Mucosa of descending colon (tissue), 3 donors: Measurements from ENCODE around the gene POU2F1. TPM values are rescaled to one million over a fixed set of nuclear protein-coding genes. Genes with fewer than 3 reads are reported as not detected.

ENCODE experiments used
- ATAC-seq: fragments of 200-7000 bp; cut with Tn5 transposase; one replicate; pipeline ENCODE4 v1.9.1; 2020; ENCODE audit warnings: mild to moderate bottlenecking, moderate library complexity
- DNase-seq, 3 donors: peaks; one replicate each; pipeline ENCODE4 v3.0.0-alpha.2; 2020
- H3K36me3 ChIP-seq: fragments of 200-600 bp; one replicate; pipeline ENCODE4 v1.8.0; 2021; ENCODE audit warnings: low read depth, mild to moderate bottlenecking
- H3K4me1 ChIP-seq: fragments of 200-600 bp; one replicate; pipeline ENCODE4 v1.8.0; 2021; ENCODE audit warnings: low read depth, mild to moderate bottlenecking
- H3K4me3 ChIP-seq: fragments of 200-600 bp; one replicate; pipeline ENCODE4 v1.8.0; 2021; ENCODE audit warnings: mild to moderate bottlenecking
- H3K9me3 ChIP-seq: fragments of 200-600 bp; one replicate; pipeline ENCODE4 v1.8.0; 2021; ENCODE audit warnings: mild to moderate bottlenecking
- intact Hi-C, 2 donors: fragments of 100-400 bp; cut with DNase I in 1 of 2; cut with micrococcal nuclease in 1 of 2; formaldehyde crosslinking; loops; one replicate each; pipeline versions ENCODE4 v1.11.0 to v1.11.1; 2022; cut with DNase I, micrococcal nuclease
- long read RNA-seq, 2 donors: library from polyadenylated mRNA; unstranded; transcript quantifications; one replicate each; pipeline ENCODE4 v2.0.0, GENCODE V29; 2019 to 2021
- total RNA-seq, 3 donors: library from RNA; stranded (reverse); fragmentation: NEBNext Ultra II Directional in 2 of 3; extraction: Animal tissue kit (Norgen Biotek cat#: 25700) in 2 of 3; gene quantifications; one replicate each; pipeline versions ENCODE4 v1.2.1 to v1.2.4, GENCODE V29; 2021 to 2023
- TF ChIP-seq, protein P1 (sequence below): fragments of 200-600 bp; IDR thresholded peaks from one replicate; pipeline ENCODE4 v1.8.0; 2022; ENCODE audit warnings: antibody characterized with exemption, mild to moderate bottlenecking
- donor health status: DM: no; HTN: no; CAD: no; lungs with moderate emphysema.
- donor health status: DM: no; HTN: no; CAD: no.
- donor health status: DM: no; HTN: yes; CAD: no.

Gene POU2F1
- 10 to 100 TPM; 16.9 to 18.5 (median 18.0) TPM for total RNA-seq
- long read RNA-seq, donor 1, full-length matches to known transcripts, result 2 of 7 reads
- long read RNA-seq, donor 1, partial matches to known transcripts, result 1 of 7 reads
- long read RNA-seq, donor 1, other reads (novel, unspliced or antisense), result 4 of 7 reads
- long read RNA-seq, donor 2, partial matches to known transcripts, result 5 of 5 reads
- long read RNA-seq, donor 2, other reads (novel, unspliced or antisense), result 0 of 5 reads

DNA sequence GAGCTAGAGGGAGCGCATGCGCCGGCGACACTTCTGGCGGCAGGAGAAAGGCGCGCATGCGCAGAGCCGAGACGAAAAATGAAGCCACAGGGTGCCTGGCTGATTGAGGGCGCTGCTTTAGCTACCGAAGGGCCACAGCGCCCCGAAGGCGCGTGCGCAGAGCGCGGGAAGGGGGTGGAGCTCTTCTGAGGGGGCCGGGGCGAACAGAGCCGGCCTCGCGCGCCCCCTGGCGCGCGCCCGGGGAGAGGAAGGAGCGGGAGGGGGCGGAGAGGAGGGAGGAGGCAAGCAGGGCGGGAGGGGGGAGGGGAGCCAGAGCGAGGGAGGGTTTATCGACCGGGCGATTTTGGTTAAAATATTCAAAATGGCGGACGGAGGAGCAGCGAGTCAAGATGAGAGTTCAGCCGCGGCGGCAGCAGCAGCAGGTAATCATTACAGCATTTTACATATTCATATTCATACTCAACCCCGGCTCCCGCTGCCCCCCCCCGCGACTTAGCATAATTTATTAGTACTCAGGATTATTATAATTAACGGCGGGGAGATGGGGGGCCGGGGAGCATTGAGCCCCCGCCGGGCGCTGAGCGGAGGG, at the start of gene POU2F1:
TSS of gene POU2F1 (plus strand) at position 350 of the 589 bp plus-strand sequence. CDS start at position 362, 12 bp downstream.
- ATAC-seq, result peak; percentile 88
- peaks cover 18% of the 10 kb centered on the region for H3K4me1 ChIP-seq
- no peaks in the 10 kb centered on the region for H3K9me3 ChIP-seq
- TF ChIP-seq, protein P1, sequence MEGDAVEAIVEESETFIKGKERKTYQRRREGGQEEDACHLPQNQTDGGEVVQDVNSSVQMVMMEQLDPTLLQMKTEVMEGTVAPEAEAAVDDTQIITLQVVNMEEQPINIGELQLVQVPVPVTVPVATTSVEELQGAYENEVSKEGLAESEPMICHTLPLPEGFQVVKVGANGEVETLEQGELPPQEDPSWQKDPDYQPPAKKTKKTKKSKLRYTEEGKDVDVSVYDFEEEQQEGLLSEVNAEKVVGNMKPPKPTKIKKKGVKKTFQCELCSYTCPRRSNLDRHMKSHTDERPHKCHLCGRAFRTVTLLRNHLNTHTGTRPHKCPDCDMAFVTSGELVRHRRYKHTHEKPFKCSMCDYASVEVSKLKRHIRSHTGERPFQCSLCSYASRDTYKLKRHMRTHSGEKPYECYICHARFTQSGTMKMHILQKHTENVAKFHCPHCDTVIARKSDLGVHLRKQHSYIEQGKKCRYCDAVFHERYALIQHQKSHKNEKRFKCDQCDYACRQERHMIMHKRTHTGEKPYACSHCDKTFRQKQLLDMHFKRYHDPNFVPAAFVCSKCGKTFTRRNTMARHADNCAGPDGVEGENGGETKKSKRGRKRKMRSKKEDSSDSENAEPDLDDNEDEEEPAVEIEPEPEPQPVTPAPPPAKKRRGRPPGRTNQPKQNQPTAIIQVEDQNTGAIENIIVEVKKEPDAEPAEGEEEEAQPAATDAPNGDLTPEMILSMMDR, result peak; percentile 71
- peak within 1 kb of the TSS; percentile 67 for H3K4me3 ChIP-seq
- intact Hi-C loops, result no loop called here
- DNase-seq, result peak; percentile 99 to 100 (median 99)
- no peaks in the 10 kb centered on the region for H3K36me3 ChIP-seq

DNA sequence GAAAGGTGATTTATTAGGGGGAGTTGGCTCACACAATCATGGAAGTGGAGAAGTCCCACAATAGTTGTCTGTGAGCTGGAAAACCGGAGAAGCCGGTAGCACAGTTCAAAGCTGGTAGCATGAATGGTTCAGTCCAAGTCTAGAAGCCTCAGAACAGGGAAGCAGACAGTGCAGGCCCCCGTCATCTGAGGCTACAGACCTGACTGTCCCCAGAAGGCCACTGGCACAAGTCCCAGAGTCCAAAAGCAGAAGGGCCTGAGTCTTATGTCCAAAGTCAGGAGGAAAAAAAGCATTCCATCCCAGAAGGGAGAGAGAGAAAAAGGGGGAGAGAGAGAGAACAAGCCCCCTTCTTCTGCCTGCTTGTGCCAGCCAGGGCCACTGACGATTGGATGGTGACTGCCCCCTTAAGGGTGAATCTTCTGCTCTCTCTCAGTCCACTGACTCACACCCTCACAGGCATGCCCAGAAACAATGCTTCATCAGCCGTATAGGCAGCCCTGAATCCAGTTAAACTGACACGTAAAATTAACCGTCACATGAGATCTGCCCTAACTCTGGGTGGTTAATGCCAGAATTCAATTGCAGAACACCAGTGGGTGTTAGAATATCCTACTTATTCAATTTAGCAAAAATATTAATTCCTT, 49.3 kb upstream of the POU2F1 start:
- ATAC-seq, result no peak
- H3K4me1 ChIP-seq, result peaks cover 7% of the 10 kb centered on the region
- H3K4me3 ChIP-seq, result no peak overlapping the region
- no peaks in the 10 kb centered on the region for H3K36me3 ChIP-seq
- intact Hi-C loops, result no loop called here
- H3K9me3 ChIP-seq, result no peaks in the 10 kb centered on the region
- TF ChIP-seq, protein P1, result no peak
- no peak for DNase-seq

DNA sequence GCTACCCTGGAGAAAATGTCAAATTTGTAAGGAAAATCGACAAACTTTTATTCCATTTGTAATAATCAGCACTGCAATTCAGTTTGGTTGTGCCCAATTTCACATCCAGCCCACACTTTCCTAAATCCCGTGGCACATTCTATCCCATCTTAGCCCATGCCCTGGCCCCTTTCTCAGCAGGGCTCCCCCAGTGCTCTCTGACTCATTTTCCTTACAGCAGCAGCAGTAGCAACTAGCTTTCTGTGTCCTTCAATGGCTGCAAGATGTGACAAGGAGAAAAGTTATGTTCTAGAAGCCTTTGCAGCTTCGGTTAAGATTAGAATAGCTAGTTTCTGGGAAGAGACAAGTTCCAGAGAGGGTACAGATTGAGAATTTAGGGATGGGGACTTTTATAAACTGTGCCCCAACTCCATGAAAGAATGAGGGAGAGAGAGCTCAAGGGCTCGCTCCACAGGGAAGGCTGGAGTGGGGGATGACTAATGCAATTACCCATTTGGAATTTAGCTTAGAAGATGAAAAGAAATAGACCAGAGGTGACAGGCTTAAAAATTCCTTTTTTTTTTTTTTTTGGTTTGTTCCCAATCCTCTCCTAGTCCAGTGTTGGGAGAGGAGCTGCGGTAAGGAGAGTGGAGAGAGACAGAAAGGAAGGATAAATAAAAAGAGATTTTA, 47.0 kb upstream of the POU2F1 start:
- intact Hi-C loops, result no loop called here
- Histone ChIP-seq H3K9me3 (no peaks in the 10 kb centered on the region), H3K4me1 (peaks cover 3% of the 10 kb centered on the region), H3K36me3 (no peaks in the 10 kb centered on the region), H3K4me3 (no peak overlapping the region)
- TF ChIP-seq, protein P1, result no peak
- DNase-seq (no peak), ATAC-seq (no peak)

DNA sequence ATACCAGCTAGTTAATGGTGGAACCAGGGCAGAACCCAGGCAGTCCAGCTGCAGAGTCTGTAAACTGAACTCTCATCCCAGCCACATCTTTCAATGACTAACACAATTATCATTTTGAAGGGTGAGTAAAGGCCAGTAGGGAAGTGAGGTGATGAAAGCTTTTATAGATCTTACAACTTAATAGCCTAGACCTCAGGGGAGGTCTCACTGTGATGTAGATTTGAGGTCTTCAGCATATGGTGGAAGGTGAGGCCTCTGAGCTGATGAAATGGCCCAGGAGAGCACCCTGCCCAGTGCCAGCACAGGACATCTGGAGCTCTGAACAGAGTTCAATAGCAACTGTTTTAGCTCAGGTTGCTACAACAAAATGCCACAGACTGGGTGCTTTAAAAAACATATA, 44.8 kb upstream of the POU2F1 start:
- no peaks in the 10 kb centered on the region for H3K36me3 ChIP-seq
- intact Hi-C loops, result no loop called here
- no peaks in the 10 kb centered on the region for H3K9me3 ChIP-seq
- ATAC-seq (peak; percentile 51), DNase-seq (no peak)
- H3K4me1 ChIP-seq, result no peaks in the 10 kb centered on the region
- TF ChIP-seq, protein P1, result no peak
- no peak overlapping the region for H3K4me3 ChIP-seq

DNA sequence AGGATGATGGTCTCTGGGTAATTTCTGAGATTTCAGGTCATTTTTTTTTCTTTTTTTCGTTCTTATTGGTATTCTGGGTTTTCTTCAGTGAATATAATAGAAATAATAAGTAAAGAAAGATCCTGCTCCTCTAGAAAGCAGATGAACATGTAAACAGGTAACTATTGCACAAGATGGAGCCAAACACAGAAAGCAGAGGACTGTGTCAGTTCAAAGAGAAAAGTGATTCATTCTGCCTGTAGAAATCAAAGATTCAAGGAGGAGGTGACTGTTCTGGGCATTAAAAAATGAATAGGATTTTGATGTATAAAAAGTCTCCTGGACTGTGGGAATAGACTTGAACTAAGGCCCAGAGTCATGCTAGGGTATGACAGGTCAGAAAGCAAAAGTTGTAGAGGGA, 41.9 kb upstream of the POU2F1 start:
- Histone ChIP-seq H3K36me3 (no peaks in the 10 kb centered on the region), H3K4me1 (no peaks in the 10 kb centered on the region), H3K4me3 (no peak overlapping the region), H3K9me3 (no peaks in the 10 kb centered on the region)
- ATAC-seq (no peak), DNase-seq (no peak)
- intact Hi-C loops, result no loop called here
- TF ChIP-seq, protein P1, result no peak
